Caco-2 (cell line): ENCODE data around the gene GP1BB. TPM values are rescaled to one million over a fixed set of nuclear protein-coding genes. Genes with fewer than 3 reads are reported as not detected.

Experiments used
- BruUV-seq: library from RNA; stranded (reverse); fragments of 400-500 nt; replicated peaks from 2 replicates; lab custom pipeline; 2021; lab: Mats Ljungman, UMichigan
- CTCF ChIA-PET: fragments of 300-600 bp; sonication (Branson Sonifier 250); formaldehyde crosslinking; loops from one replicate; lab custom pipeline; 2022; ENCODE audit warnings: antibody characterized with exemption; lab: Charles Lee
- POLR2A ChIA-PET: fragments of 300-600 bp; sonication (Branson Sonifier 250); formaldehyde crosslinking; loops from one replicate; lab custom pipeline; 2022; ENCODE audit warnings: antibody characterized with exemption; lab: Charles Lee
- DNase-seq, 2 experiments: peaks; one replicate each; pipeline versions ENCODE4 v3.0.0 to v3.0.0-alpha.2; 2020 to 2022
- H3K27me3 ChIP-seq: replicated peaks from 2 replicates; pipeline ENCODE4 v1.6.0; 2011; ENCODE audit warnings: low read length; ENCODE audit not compliant: control insufficient read depth, insufficient read depth
- H3K36me3 ChIP-seq: 2 replicates; pipeline ENCODE4 v1.5.1; 2011; ENCODE audit warnings: low read length; ENCODE audit not compliant: control insufficient read depth, insufficient read depth
- H3K4me1 ChIP-seq: fragments of 250-450 bp; sonication (Bioruptor Pico); 2 replicates; pipeline ENCODE4 v1.5.1; 2020; ENCODE audit warnings: mild to moderate bottlenecking
- H3K4me3 ChIP-seq: 2 replicates; pipeline ENCODE4 v1.5.1; 2011; ENCODE audit warnings: low read depth, mild to moderate bottlenecking, control low read depth, low read length
- H3K9me3 ChIP-seq: fragments of 250-450 bp; sonication (Bioruptor Pico); 2 replicates; pipeline ENCODE4 v1.5.1; 2020; ENCODE audit warnings: mild to moderate bottlenecking, moderate library complexity
- H3K27ac Mint-ChIP-seq: one replicate; pipeline ENCODE4 v1.8.0; 2022; ENCODE audit warnings: mixed read lengths; ENCODE audit not compliant: unreplicated experiment
- H3K27me3 Mint-ChIP-seq: one replicate; pipeline ENCODE4 v1.8.0; 2022; ENCODE audit warnings: mixed read lengths; ENCODE audit not compliant: insufficient read depth, unreplicated experiment
- H3K36me3 Mint-ChIP-seq: one replicate; pipeline ENCODE4 v1.8.0; 2022; ENCODE audit warnings: mild to moderate bottlenecking, mixed read lengths; ENCODE audit not compliant: insufficient read depth, unreplicated experiment
- H3K4me1 Mint-ChIP-seq: one replicate; pipeline ENCODE4 v1.8.0; 2022; ENCODE audit warnings: low read depth, mixed read lengths; ENCODE audit not compliant: unreplicated experiment
- H3K4me3 Mint-ChIP-seq: one replicate; pipeline ENCODE4 v1.8.0; 2022; ENCODE audit warnings: mild to moderate bottlenecking, moderate library complexity, mixed read lengths; ENCODE audit not compliant: unreplicated experiment
- H3K9me3 Mint-ChIP-seq: one replicate; pipeline ENCODE4 v1.8.0; 2022; ENCODE audit warnings: mixed read lengths; ENCODE audit not compliant: unreplicated experiment
- intact Hi-C: fragments of 100-400 bp; cut with micrococcal nuclease; formaldehyde crosslinking; loops from one replicate; pipeline ENCODE4 v1.10.0; 2022; ENCODE audit not compliant: unreplicated experiment
- total RNA-seq: library from RNA; stranded (reverse); gene quantifications from 2 replicates; pipeline ENCODE4 v1.2.3, GENCODE V29; 2022
- TF ChIP-seq, protein P1 (sequence below), 2 experiments: fragments of 200-600 bp in 1 of 2; IDR thresholded peaks; 1 replicate in 1 of 2; 2 replicates in 1 of 2; pipeline versions ENCODE4 v1.5.1 to v1.8.0; 2011 to 2022; ENCODE audit warnings: antibody characterized with exemption in 1 of 2, control low read depth in 1 of 2, inconsistent platforms in 1 of 2, low read depth in 1 of 2, low read length in 1 of 2, mild to moderate bottlenecking in 1 of 2, moderate library complexity in 1 of 2; ENCODE audit not compliant: insufficient read depth in 1 of 2, severe bottlenecking in 1 of 2, unreplicated experiment in 1 of 2

GP1BB gene
- total RNA-seq, 1 experiment from 2014 or later = 1.0 TPM

- Mint-ChIP-seq H3K4me1 (no peaks in the 10 kb centered on the region), H3K4me3 (no peak overlapping the region), H3K36me3 (peaks cover 4% of the 10 kb centered on the region), H3K27ac (no peak overlapping the region), H3K27me3 (peaks cover 23% of the 10 kb centered on the region), H3K9me3 (no peaks in the 10 kb centered on the region)
- H3K36me3 ChIP-seq = no peaks in the 10 kb centered on the region
- no peaks in the 10 kb centered on the region for H3K9me3 ChIP-seq
- no peak for DNase-seq
- ChIA-PET POLR2A (no interaction called here), CTCF (no interaction called here)
- no peak overlapping the region for H3K4me3 ChIP-seq
- H3K4me1 ChIP-seq = peaks cover 13% of the 10 kb centered on the region
- H3K27me3 ChIP-seq = no peaks in the 10 kb centered on the region; the same call in 1 of the 2 replicates
- no TSS peak for BruUV-seq
- intact Hi-C loops = no loop called here
- TF ChIP-seq, protein P1, sequence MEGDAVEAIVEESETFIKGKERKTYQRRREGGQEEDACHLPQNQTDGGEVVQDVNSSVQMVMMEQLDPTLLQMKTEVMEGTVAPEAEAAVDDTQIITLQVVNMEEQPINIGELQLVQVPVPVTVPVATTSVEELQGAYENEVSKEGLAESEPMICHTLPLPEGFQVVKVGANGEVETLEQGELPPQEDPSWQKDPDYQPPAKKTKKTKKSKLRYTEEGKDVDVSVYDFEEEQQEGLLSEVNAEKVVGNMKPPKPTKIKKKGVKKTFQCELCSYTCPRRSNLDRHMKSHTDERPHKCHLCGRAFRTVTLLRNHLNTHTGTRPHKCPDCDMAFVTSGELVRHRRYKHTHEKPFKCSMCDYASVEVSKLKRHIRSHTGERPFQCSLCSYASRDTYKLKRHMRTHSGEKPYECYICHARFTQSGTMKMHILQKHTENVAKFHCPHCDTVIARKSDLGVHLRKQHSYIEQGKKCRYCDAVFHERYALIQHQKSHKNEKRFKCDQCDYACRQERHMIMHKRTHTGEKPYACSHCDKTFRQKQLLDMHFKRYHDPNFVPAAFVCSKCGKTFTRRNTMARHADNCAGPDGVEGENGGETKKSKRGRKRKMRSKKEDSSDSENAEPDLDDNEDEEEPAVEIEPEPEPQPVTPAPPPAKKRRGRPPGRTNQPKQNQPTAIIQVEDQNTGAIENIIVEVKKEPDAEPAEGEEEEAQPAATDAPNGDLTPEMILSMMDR (IDR thresholded peaks at IDR 0.05; ENCODE audit: insufficient read depth in 1 of 2, low read depth in 1 of 2, low read length in 1 of 2, severe bottlenecking in 1 of 2, unreplicated experiment in 1 of 2) = no peak
These were observed 4.9 kb downstream of the GP1BB start for GRCh38 chr22:19728271-19728670.

GRCh38 chr22:19728836-19729235, 5.5 kb downstream of the GP1BB start:
- TF ChIP-seq, protein P1 (IDR thresholded peaks at IDR 0.05; ENCODE audit: insufficient read depth in 1 of 2, low read depth in 1 of 2, low read length in 1 of 2, severe bottlenecking in 1 of 2, unreplicated experiment in 1 of 2) = no peak
- no peaks in the 10 kb centered on the region; the same call in 1 of the 2 replicates for H3K27me3 ChIP-seq
- H3K4me3 ChIP-seq = no peak overlapping the region
- Mint-ChIP-seq H3K9me3 (no peaks in the 10 kb centered on the region), H3K4me3 (no peak overlapping the region), H3K4me1 (no peaks in the 10 kb centered on the region), H3K36me3 (peaks cover 4% of the 10 kb centered on the region), H3K27me3 (peaks cover 23% of the 10 kb centered on the region), H3K27ac (no peak overlapping the region)
- intact Hi-C loops = no loop called here
- DNase-seq = no peak
- H3K36me3 ChIP-seq = no peaks in the 10 kb centered on the region
- peaks cover 13% of the 10 kb centered on the region for H3K4me1 ChIP-seq
- no TSS peak for BruUV-seq
- H3K9me3 ChIP-seq = no peaks in the 10 kb centered on the region
- ChIA-PET CTCF (no interaction called here), POLR2A (no interaction called here)

DNA sequence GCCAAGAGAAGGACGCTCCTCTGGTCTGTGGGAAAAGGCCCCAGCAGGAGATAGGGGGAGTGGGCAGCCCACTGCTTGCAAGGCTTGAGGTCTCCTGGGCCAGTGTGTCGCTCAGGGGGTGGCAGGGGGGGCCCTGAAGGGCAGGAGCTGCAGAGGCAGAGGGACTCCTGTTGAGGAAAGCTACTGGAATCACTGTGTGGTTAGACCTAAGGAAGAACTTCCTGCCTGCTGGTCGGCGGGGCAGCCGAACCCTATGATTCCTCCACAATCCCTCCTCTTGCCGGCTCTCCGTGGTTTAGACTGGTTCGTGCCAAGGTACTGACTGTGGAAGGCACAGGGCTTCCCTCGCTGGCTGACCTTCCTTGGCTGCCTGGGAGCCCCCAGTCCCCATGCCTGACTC, 6.2 kb downstream of the GP1BB start:
- Mint-ChIP-seq H3K36me3 (peaks cover 4% of the 10 kb centered on the region), H3K27me3 (peaks cover 23% of the 10 kb centered on the region), H3K9me3 (no peaks in the 10 kb centered on the region), H3K27ac (no peak overlapping the region), H3K4me3 (no peak overlapping the region), H3K4me1 (no peaks in the 10 kb centered on the region)
- no TSS peak for BruUV-seq
- POLR2A ChIA-PET = no interaction called here
- intact Hi-C loops = no loop called here
- Histone ChIP-seq H3K4me3 (no peak overlapping the region), H3K9me3 (no peaks in the 10 kb centered on the region), H3K27me3 (no peaks in the 10 kb centered on the region; the same call in 1 of the 2 replicates), H3K4me1 (peaks cover 13% of the 10 kb centered on the region), H3K36me3 (no peaks in the 10 kb centered on the region)
- TF ChIP-seq, protein P1 (IDR thresholded peaks at IDR 0.05; ENCODE audit: insufficient read depth in 1 of 2, low read depth in 1 of 2, low read length in 1 of 2, severe bottlenecking in 1 of 2, unreplicated experiment in 1 of 2) = no peak
- no peak for DNase-seq
- CTCF ChIA-PET = interaction anchor here (1.2 to 2.3 kb wide), 2 partner anchors 21 to 181 kb away, joined by 9 to 33 read pairs; no protein-coding TSS in a partner anchor
